OCI-LY7 (cell line): ENCODE results near the gene ARHGAP26.

Experiments
- EZH2phosphoT487 ChIP-seq: fragments of 200-600 bp; sonication (generic); IDR thresholded peaks from 2 replicates; pipeline ENCODE4 v1.6.1; 2018; ENCODE audit warnings: low read depth, borderline replicate concordance, mild to moderate bottlenecking, mixed run types, antibody characterized with exemption, low read length, moderate library complexity, mixed read lengths
- TF ChIP-seq, protein P1 (sequence below): fragments of 200-600 bp; sonication (generic); conservative IDR thresholded peaks from 2 replicates; pipeline ENCODE4 v1.5.1; 2014; ENCODE audit warnings: mild to moderate bottlenecking, antibody characterized with exemption, low read length, moderate library complexity, mixed read lengths

DNA sequence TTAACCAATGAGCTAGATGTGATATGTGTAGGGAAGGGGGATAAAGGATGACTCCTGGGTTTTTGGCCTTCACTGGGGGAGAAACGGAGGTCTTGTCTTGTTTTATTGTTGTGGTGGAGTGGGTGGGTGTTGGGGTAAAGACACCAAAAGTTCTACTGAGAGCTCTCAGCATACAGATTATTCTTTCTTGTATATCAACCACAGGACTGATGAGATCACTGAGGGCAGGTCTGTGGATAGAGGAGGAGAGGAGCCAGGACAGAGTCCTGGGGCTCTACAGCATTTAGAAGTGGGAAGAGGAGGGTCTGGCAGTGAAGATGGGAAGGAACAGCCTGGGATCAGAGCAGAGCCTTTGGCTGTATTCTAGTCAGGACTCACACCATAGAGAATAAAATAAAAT lies 310.8 kb downstream of the ARHGAP26 start:
- TF ChIP-seq, protein P1, sequence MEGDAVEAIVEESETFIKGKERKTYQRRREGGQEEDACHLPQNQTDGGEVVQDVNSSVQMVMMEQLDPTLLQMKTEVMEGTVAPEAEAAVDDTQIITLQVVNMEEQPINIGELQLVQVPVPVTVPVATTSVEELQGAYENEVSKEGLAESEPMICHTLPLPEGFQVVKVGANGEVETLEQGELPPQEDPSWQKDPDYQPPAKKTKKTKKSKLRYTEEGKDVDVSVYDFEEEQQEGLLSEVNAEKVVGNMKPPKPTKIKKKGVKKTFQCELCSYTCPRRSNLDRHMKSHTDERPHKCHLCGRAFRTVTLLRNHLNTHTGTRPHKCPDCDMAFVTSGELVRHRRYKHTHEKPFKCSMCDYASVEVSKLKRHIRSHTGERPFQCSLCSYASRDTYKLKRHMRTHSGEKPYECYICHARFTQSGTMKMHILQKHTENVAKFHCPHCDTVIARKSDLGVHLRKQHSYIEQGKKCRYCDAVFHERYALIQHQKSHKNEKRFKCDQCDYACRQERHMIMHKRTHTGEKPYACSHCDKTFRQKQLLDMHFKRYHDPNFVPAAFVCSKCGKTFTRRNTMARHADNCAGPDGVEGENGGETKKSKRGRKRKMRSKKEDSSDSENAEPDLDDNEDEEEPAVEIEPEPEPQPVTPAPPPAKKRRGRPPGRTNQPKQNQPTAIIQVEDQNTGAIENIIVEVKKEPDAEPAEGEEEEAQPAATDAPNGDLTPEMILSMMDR: no peak
- no peak for TF ChIP-seq EZH2phosphoT487
